ENCODE results near the gene ADAP1. TPM values are rescaled to one million over a fixed set of nuclear protein-coding genes. Genes with fewer than 3 reads are reported as not detected.

The ADAP1 gene
- total RNA-seq, 1 experiment from 2014 or later: 34.0 TPM

DNA sequence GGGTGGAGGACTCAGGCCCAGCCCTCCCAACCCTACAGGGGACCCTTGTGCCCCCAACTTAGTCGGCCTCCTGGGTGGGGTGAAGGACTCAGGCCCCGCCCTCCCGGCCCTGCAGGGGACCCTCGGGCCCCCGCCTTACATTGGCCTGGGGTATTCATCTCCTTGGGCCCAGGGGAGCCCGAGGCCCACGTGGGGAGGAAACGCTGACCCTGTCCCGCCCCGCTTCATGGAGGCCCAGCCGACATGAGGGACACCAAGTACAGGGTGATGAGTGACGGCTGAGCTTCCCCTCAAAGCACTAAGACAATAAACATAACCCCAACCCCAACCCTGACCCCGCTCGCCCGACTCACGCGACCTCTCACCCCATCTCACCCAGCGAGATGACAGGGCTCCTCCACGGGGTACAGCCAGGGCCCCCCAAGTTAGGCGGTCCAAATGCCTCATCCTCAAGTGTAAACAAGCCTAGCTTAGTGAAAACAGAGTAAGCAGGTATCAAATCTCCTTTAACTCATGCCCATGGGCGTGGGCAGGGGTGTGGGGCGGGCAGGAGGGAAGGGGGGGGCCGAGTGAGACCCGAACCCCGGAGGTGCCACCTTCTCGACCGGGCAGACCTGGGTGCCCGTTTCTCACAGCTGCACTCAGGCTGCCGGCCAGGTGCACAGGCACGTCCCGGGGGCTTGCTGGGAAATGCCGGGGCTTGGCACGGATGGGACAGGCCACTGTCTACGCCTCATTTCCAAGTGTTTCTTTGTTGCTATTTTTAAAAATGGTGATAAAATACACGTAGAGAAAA is 36.7 kb upstream of the ADAP1 start (continued):
- TF ChIP-seq, protein P1, sequence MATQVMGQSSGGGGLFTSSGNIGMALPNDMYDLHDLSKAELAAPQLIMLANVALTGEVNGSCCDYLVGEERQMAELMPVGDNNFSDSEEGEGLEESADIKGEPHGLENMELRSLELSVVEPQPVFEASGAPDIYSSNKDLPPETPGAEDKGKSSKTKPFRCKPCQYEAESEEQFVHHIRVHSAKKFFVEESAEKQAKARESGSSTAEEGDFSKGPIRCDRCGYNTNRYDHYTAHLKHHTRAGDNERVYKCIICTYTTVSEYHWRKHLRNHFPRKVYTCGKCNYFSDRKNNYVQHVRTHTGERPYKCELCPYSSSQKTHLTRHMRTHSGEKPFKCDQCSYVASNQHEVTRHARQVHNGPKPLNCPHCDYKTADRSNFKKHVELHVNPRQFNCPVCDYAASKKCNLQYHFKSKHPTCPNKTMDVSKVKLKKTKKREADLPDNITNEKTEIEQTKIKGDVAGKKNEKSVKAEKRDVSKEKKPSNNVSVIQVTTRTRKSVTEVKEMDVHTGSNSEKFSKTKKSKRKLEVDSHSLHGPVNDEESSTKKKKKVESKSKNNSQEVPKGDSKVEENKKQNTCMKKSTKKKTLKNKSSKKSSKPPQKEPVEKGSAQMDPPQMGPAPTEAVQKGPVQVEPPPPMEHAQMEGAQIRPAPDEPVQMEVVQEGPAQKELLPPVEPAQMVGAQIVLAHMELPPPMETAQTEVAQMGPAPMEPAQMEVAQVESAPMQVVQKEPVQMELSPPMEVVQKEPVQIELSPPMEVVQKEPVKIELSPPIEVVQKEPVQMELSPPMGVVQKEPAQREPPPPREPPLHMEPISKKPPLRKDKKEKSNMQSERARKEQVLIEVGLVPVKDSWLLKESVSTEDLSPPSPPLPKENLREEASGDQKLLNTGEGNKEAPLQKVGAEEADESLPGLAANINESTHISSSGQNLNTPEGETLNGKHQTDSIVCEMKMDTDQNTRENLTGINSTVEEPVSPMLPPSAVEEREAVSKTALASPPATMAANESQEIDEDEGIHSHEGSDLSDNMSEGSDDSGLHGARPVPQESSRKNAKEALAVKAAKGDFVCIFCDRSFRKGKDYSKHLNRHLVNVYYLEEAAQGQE (IDR thresholded peaks at IDR 0.05; ENCODE audit: low read depth): no peak
- no peak for TF ChIP-seq SIN3A (IDR thresholded peaks at IDR 0.05; ENCODE audit: low read depth)
- TF ChIP-seq FOSL1 (IDR thresholded peaks at IDR 0.05; ENCODE audit: low read depth): no peak

- H3K4me2 ChIP-seq (ENCODE audit: low read length): no peak overlapping the region
- DNase-seq (ENCODE audit: low read depth, low spot score) (no peak), ATAC-seq (no peak)
- H4K20me1 ChIP-seq (ENCODE audit: insufficient read depth): no peaks in the 10 kb centered on the region
- no TSS peak for BruUV-seq (replicated peaks)
- H3K27me3 ChIP-seq (ENCODE audit: insufficient read depth, low read length): no peaks in the 10 kb centered on the region
- no peak overlapping the region for H2AFZ ChIP-seq (ENCODE audit: low read depth, low read length, poor library complexity, severe bottlenecking)
- no peak overlapping the region for H3K27ac ChIP-seq (ENCODE audit: low read depth, low read length)
- no peaks in the 10 kb centered on the region for H3K9me3 ChIP-seq (ENCODE audit: control insufficient read depth in 1 of 2, insufficient read depth in 1 of 2, low read depth in 1 of 2, low read length in 2 of 2)
- no peaks in the 10 kb centered on the region for H3K36me3 ChIP-seq (ENCODE audit: control insufficient read depth in 1 of 2, insufficient read depth in 2 of 2, low read length in 2 of 2)
- intact Hi-C loops (cut with micrococcal nuclease): loop anchor here (5.0 kb wide), 1 partner anchor 147 kb away; a partner anchor contains a TSS
- H3K79me2 ChIP-seq (ENCODE audit: insufficient read depth, low read length): no peaks in the 10 kb centered on the region
- TF ChIP-seq EGR1 (IDR thresholded peaks at IDR 0.05; ENCODE audit: low read depth) (no peak), RAD21 (IDR thresholded peaks at IDR 0.05; ENCODE audit: low read depth) (no peak), ATF3 (IDR thresholded peaks at IDR 0.05) (no peak)
- no peak overlapping the region for H3K9ac ChIP-seq (ENCODE audit: low read length)
- CTCF ChIA-PET: interaction anchor here (0.6 kb wide), 1 partner anchor 187 kb away, joined by 4 read pairs; no protein-coding TSS in a partner anchor
- RAD21 ChIA-PET (ENCODE audit: low non-redundant PET in 1 of 2, low total read pairs in 2 of 2, uncharacterized antibody in 2 of 2, unreplicated experiment in 2 of 2): no interaction called here
- peaks cover 2 to 24% of the 10 kb centered on the region in 2 experiments; a peak in 2 of 4 replicates for H3K4me1 ChIP-seq (ENCODE audit: control insufficient read depth in 1 of 2, insufficient read depth in 2 of 2, low read length in 2 of 2)
- no peaks in the 10 kb centered on the region for H3K9me2 ChIP-seq (ENCODE audit: insufficient read depth)
- no peak overlapping the region for H3K4me3 ChIP-seq (replicated peaks in 1 of 2; ENCODE audit: low read depth in 1 of 2, low read length in 2 of 2)
- POLR2A ChIA-PET: no interaction called here
Observed at GRCh38 chr7:990352-990932, 36.0 kb upstream of the ADAP1 start.
